GM19397 (cell line): ENCODE measurements around the gene HAUS6.
"Not testable (repeated sequence)": the region's sequence is repeated elsewhere in the genome, so short reads cannot be mapped to it uniquely, and the experiment has no call there.

Experiments
- ATAC-seq: cut with Tn5 transposase; IDR thresholded peaks from one replicate; pipeline ENCODE4 v1.9.1; 2021; ENCODE audit warnings: mild to moderate bottlenecking, moderate library complexity; ENCODE audit not compliant: unreplicated experiment

Gene HAUS6, protein sequence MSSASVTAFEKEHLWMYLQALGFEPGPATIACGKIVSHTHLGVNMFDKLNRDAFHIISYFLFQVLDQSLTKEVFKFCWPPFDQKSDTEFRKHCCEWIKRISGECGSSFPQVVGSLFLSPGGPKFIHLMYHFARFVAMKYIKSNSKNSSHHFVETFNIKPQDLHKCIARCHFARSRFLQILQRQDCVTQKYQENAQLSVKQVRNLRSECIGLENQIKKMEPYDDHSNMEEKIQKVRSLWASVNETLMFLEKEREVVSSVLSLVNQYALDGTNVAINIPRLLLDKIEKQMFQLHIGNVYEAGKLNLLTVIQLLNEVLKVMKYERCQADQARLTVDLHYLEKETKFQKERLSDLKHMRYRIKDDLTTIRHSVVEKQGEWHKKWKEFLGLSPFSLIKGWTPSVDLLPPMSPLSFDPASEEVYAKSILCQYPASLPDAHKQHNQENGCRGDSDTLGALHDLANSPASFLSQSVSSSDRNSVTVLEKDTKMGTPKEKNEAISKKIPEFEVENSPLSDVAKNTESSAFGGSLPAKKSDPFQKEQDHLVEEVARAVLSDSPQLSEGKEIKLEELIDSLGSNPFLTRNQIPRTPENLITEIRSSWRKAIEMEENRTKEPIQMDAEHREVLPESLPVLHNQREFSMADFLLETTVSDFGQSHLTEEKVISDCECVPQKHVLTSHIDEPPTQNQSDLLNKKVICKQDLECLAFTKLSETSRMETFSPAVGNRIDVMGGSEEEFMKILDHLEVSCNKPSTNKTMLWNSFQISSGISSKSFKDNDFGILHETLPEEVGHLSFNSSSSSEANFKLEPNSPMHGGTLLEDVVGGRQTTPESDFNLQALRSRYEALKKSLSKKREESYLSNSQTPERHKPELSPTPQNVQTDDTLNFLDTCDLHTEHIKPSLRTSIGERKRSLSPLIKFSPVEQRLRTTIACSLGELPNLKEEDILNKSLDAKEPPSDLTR

DNA sequence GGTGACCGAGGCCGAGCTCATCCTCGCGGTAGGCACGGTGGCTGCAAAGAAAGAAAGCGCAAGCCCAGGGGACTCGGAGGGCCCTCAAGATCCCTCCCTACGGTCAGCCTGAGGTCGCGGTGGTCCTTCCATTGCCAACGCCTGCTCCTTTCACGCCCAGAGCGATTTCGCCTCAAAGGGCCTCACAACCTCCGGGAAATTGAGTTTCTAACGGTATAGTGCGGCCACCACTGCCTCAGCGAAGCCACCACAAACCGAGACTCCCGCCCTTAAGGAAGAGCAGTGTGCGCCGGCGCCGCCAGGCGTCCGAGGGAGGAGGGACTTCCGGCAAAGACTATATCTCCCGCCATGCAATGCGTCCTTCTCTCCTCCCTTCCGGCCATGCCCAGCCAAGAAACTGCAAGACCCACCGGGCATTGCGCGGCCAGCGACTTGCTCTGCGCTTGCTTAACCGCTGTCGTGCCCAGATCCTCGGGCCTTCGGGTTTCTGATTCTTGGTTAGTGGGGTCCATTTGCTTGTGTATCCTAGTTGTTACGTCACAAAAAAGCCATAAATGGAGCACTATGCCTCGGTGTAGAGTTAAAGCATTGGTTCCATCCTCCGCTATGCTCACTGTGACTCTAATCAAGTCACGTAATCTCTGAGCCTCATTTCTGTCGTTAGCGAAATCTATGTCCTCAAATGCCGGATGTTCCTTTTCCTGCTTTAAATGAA lies at the start of gene HAUS6:
HAUS6 (minus strand) TSS at position 274 of the 715 bp plus-strand sequence; CDS start at position 21, 253 bp downstream.
- ATAC-seq, result peak; percentile 98

DNA sequence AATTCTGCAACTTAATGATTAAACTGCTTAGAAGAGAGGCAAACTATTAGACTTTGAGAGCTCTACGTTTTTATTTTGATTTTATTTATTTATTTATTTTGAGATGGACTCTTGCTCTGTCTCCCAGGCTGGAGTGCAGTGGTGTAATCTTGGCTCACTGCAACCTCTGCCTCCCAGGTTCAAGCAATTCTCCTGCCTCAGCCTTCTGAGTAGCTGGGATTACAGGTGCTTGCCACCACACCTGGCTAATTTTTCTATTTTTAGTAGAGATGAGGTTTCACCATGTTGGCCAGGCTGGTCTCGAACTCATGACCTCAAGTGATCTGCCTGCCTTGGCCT lies 49.4 kb upstream of the HAUS6 start:
- ATAC-seq, result not testable (repeated sequence)

DNA sequence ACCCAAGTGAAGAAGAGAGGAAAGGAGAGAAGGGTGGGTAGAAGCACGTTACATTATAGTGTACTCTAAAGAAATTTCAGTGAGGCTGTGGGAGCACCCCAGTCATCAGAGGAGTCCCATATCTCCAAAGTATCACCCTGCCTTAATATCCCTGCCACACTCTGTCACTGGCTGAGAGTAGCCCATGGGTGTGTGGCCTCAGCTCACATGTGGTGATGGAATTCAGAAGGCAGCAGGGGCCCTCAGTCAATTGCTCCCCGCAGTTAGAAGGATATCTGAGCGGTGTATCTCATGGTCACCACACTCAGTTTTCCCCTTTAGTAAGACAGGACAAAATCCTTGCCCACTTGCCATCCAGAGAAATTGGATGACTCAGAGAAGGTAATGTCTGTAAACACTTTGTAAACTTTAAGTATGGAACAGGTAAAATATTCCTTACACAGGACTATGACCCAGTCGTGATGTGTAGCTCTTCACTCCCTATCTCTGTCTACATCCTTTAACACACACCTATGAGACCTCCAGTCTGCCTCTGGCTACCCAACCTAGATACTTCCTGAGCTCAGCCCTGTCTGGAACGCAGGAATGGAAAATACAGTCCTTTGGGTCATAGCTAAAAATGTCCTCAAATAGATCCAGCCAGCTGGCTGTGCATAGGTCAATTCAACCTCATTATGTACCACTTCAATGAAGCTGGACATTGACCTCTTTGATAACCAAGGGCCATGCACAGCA lies 48.9 kb upstream of the HAUS6 start:
- ATAC-seq, result no peak

DNA sequence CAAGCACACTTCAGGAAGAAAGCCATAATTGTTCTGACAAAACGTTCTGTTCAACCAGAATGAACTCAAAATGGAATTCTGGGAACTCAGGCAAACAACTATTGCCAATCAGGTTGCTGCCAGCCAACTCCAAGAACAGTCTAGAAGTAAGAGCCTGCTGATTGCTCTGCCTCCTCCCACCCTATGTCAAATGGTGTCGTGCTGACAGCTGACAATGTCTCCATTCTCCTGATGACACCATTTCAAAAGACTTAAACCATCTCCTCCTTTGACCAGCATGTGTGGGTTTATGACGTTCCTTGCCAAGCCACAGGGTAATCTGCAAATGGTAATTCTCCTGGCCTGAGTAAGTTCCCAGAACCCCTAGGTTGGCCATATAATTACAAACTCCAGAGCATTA lies 46.5 kb upstream of the HAUS6 start:
- ATAC-seq, result no peak

DNA sequence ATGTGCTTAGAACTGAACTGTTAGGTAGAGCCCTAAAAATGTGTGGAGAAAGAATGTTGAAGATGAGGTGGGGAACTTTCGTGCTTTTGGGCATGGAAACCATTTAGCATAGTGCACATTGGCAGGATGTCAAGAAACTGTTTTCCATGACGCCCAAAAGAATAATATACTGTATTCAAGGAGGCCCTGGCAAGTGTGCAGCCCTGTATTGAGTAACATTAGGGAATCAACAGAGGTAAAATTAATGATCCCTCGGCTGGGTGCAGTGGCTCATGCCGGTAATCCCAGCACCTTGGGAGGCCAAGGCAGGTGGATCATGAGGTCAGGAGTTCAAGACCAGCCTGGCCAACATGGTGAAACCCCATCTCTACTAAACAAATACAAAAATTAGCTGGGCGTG lies 45.5 kb upstream of the HAUS6 start:
- no peak for ATAC-seq

DNA sequence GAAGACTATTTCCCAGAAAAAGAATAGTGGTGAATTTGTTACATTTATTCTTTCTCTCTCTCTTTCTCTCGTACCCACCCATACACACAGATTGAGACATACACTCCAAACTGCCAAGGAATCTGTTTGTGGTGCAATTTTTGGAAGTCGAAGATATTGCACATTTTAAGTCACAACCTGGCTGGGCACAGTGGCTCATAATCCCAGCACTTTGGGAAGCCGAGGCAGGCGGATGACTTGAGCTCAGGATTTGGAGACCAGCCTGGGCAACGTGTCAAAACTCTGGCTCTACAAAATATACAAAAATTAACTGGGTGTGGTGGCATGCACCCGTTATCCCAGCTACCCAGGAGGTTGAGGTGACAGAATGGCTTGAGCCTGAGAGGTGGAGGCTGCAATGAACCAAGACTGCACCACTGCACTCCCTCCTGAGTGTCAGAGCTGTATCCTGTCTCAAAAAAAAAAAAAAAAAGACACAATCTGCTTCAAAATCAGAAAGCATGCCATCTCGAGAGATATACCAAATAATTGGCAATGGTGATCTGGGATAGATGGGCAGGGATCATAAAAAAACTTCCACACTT lies 43.8 kb upstream of the HAUS6 start:
- no peak for ATAC-seq

DNA sequence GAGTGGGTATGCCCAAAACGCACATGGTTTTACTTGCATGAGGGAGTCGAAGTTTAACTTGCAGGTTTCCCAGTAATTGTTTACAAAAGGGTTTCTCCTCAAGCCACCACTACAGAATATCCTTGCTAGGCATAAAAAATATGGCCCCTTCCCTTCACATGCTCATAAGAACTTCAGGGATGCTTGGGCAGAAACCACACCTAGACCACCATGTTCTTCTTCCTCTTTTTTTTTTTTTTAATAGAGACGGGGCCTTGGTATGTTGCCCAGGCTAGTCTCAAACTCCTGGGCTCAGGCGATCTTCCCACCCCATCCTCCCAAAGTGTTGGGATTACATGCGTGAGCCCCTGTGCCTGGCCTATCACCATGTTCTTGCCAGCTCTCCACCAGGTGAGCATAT lies 43.2 kb upstream of the HAUS6 start:
- ATAC-seq, result no peak

DNA sequence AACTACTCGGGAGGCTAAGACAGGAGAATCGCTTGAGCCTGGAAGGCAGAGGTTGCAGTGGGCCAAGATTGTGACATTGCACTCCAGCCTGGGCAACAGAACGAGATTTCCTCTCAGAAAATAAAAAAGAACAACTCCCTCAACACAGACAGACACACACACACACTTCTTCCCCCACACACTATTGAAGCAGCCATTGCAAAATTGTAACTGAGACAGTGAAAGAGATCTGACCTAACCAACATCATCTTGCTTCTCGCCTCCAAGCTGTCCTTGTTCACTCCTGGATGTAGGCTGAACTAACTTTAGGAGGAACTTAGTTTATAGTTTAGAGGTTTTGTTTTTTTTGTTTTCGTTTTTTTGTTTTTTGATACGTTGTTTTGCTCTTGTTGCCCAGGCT lies 37.6 kb upstream of the HAUS6 start:
- ATAC-seq, result no peak

DNA sequence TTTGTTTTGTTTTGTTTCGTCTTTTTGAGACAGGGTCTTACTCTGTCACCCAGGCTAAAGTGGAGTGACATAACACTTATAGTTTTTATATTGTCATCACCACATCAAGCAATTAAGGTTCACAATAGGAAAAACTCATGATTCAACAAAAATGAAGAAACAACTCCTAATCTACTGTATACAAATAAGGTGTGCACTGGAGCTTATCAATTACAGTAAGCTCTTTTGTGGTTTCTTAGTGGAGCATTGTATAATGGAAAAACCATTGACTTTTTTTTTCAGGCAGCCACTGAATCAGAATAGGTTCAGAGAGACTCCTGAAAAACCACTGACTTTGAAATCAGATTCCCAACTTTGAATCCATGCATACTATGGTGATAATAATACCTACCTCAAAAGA lies 35.4 kb upstream of the HAUS6 start:
- ATAC-seq, result no peak

DNA sequence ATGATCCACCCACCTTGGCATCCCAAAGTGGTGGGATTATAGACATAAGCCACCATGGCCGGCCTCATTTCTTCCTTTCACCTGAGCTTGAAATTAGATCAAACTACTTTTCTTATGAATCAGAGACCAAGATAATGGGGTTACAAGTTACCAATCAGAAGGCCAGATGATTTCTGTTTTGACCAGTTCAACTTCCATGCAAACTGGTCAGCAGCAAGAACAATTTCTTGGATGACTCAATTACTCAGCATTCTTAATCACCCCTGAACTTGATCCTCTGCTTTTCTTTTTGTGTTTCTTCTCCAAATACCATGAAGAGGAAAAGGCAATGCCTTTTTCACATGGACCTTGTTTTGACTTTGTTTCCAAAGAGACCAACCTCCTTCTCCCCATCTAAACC lies 34.6 kb upstream of the HAUS6 start:
- ATAC-seq, result no peak

DNA sequence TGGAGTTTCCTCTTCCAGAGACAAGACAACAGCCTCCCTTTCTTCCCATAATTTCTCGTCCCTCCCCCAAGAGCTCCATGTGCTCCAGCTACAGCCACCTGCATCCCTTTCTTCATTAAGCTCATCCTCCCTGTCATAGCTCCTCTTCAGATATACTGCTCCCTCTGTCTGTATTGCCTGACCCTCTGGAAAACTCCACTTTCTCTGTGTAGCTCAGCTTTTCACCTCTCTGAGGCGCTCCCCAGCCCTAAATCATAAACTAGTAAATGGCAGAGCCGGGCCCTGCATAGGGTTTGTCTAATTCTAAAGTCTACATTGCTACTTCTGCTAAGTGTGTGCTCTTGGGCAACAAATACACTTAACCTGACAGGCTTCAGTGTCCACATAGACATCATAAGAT lies 33.4 kb upstream of the HAUS6 start:
- ATAC-seq, result no peak

DNA sequence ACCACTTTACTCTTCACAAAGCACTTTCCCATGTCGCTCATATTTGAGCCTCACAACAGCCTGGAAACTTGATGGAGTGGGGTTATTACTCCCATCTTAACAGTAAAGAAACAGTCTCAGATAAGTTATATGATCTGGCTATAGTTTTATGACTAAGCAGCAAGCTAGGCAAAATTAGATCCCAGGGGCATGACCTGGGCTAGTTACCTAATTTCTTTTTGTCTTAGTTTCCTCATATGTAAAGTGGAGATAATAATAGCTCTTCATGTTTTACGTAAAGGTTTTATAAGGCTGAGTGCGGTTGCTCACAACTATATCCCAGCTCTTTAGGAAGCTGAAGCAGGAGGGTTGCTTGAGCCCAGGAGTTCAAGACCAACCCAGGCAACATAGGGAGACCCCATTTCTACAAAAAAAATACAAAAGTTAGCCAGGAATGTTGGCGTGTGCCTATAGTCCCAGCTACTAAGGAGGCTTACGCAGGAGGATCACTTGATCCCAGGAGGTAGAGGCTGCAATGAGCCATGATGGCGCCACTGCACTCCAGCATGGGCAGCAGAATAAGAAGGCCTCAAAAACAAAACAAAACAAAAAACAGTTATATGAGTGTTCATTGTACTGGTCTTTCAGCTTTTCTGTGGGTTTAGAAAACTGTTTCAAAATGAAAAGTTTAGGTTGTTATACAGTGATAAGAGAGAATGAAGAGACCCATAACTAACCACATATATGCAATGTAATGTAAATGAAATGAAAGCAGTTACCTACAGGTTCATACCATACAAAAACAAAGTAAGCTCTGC lies 31.0 kb upstream of the HAUS6 start:
- no peak for ATAC-seq

DNA sequence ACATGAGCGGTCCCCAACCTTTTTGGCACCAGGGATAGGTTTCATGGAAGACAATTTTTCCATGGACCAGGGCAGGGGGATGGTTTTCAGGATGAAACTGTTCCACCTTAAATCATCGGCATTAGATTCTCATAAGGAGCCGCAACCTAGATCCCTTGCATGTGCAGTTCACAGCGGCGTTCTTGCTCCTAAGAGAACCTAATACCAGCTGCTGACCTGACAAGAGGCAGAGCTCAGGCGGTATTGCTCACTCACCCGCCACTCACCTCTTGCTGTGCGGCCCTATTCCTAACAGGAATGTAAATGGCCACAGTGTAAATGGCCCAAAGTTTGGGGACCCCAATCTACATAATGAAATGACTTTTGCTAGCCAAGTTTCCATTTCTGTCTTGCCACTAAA lies 27.7 kb upstream of the HAUS6 start:
- no peak for ATAC-seq

DNA sequence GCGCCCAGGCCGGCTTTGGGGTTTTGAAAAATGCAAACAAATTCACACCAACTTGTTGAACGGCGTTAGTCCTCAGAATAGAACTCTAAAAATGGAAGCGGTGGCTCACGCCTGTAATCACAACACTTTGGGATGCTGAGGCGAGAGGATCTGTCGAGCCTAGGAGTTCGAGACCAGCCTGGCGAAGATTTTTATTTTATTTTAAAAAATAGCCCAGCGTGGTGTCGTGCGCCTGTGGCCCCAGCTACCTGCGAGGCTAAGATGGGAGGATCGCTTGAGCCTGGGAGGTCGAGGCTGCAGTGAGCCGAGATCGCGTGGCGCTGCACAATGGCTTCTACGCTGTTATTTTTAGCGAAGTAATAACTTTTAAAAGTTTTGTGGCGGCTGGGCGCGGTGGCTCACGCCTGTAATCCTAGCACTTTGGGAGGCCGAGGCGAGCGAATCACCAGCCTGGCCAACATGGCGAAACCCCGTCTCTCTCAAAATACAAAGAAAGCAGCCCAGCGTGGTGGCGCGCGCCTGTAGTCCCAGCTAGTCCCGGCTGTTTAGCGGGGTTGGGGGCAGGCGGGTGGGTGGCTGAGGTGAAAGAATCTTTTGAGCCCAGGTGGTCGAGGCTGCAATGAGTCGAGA lies 25.3 kb upstream of the HAUS6 start:
- ATAC-seq, result peak; percentile 8

DNA sequence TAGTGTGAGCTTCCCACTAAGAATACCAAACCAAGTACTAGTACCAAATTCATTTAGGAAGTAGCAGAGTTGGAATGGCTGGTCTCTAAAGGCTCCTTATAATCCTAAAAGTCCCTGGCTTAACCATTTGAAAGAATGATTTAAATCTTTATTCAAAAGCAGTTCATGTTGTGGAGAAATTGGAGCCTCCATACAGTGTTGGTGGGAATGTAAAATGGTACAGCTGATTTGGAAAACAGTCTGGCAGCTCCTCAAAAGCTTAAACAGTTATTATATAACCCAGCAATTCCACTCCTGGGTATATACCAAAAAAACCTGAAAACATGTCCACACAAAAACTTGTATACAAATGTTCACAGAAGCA lies 21.7 kb upstream of the HAUS6 start:
- ATAC-seq, result no peak

DNA sequence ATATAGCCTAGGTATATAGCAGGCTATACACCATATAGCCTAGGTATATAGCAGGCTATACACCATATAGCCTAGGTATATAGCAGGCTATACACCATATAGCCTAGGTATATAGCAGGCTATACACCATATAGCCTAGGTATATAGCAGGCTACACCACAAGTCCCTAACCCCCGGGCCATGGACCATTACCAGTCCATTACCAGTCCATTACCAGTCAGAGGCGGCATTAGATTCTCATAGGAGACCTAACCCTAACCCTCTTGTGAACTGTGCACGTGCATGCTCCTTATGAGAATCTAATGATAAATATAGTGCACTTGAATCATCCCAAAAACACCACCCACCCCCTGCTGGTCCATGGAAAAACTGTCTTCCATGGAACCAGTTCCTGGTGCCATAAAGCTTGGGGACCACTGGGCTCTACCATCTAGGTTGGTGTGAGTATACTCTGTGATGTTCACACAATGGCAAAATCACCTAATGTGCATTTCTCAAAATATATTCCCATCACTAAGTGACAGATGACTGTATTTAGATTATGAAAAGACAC lies 19.9 kb upstream of the HAUS6 start:
- ATAC-seq, result no peak

DNA sequence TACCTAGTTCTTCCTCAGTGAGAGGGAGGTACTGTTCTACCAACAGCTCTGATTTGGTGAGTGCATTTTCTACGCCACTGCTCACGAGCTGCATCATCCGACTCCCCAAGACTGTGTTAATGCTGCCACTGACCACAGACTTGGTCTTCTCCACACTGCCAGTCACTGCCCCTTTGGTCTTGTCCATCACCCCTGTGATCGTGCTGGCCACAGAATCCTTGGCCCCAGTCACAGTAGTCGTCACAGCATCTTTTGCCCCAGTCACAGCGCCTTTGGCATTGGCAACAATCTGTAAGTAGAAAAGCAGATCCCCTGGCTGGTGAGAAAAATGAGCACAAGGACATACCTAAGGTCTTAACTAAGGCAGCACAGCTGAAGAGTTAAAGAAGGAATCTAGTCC lies 18.2 kb upstream of the HAUS6 start:
- no peak for ATAC-seq

DNA sequence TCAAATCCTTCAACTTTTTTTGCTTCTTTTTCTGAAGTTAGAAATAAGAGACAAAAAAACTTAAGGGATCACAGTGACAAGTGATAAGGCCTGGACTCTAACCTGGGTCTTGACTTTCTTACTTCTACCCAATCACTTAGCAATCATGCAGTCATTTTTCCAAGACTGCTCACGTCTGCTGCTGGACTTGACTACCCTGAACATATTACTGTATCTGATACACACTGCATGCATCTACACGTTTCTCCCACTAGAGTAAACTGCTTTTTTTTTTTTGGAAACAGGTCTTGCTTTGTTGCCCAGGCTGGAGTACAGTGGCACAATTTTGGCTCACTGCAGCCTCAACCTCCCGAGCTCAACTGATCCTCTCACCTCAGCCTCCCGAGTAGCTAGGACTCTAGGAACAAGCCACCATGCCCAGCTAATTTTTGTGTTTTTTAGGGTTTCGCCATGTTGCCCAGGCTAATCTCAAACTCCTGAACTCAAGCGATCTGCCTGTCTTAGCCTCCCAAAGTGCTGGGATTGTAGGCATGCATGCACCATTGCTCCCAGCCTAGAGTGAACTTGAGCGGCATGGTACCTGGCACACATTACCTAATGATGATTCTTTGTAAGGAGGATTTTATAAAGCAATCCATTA lies 17.2 kb upstream of the HAUS6 start:
- ATAC-seq, result no peak
